Mesenchymal stem cell (in vitro differentiated cells and primary cell): ENCODE results near the gene DPP6.

Experiments used
- DNase-seq: peaks from one replicate; pipeline ENCODE4 v3.0.0-alpha.2; 2013
- H2AFZ ChIP-seq: one replicate; pipeline ENCODE4 v1.6.1; 2013; ENCODE audit warnings: low read depth, mild to moderate bottlenecking, control low read depth, inconsistent platforms, low read length, moderate library complexity
- H2AK5ac ChIP-seq: 2 replicates; pipeline ENCODE4 v1.6.1; 2013; ENCODE audit warnings: low read length, moderate library complexity, mild to moderate bottlenecking, inconsistent platforms; ENCODE audit not compliant: severe bottlenecking
- H2BK120ac ChIP-seq: one replicate; pipeline ENCODE4 v1.6.1; 2013; ENCODE audit warnings: low read depth, mild to moderate bottlenecking, inconsistent platforms, low read length, moderate library complexity
- H2BK12ac ChIP-seq, 2 experiments: one replicate each; pipeline ENCODE4 v1.6.1; 2013; ENCODE audit warnings: inconsistent platforms in 2 of 2, low read length in 2 of 2, mild to moderate bottlenecking in 2 of 2, moderate library complexity in 2 of 2, control low read depth in 1 of 2
- H2BK15ac ChIP-seq: one replicate; pipeline ENCODE4 v1.6.1; 2013; ENCODE audit warnings: mild to moderate bottlenecking, low read depth, inconsistent platforms; ENCODE audit not compliant: poor library complexity, severe bottlenecking
- H2BK5ac ChIP-seq: 2 replicates; pipeline ENCODE4 v1.6.1; 2013; ENCODE audit warnings: low read depth, mild to moderate bottlenecking, low read length, control low read depth, inconsistent platforms; ENCODE audit not compliant: poor library complexity, severe bottlenecking
- H3K14ac ChIP-seq, 2 experiments: one replicate each; pipeline ENCODE4 v1.6.1; 2013; ENCODE audit warnings: inconsistent platforms in 2 of 2, low read length in 2 of 2, control low read depth in 1 of 2, mild to moderate bottlenecking in 1 of 2, moderate library complexity in 1 of 2
- H3K18ac ChIP-seq, 2 experiments: one replicate each; pipeline ENCODE4 v1.6.1; 2013; ENCODE audit warnings: inconsistent platforms in 2 of 2, low read length in 2 of 2, control low read depth in 1 of 2, low read depth in 1 of 2, mild to moderate bottlenecking in 1 of 2
- H3K23ac ChIP-seq, 2 experiments: one replicate each; pipeline ENCODE4 v1.6.1; 2013; ENCODE audit warnings: inconsistent platforms in 2 of 2, low read length in 2 of 2, mild to moderate bottlenecking in 2 of 2, moderate library complexity in 2 of 2, control low read depth in 1 of 2
- H3K27ac ChIP-seq: 2 replicates; pipeline ENCODE4 v1.5.1; 2013; ENCODE audit warnings: mild to moderate bottlenecking, moderate library complexity, low read length, control low read depth, inconsistent platforms; ENCODE audit not compliant: poor library complexity, severe bottlenecking
- H3K27me3 ChIP-seq, 2 experiments: 2 replicates each; pipeline versions ENCODE4 v1.6.1 to v1.7.0; 2013; ENCODE audit warnings: low read length in 2 of 2, mild to moderate bottlenecking in 2 of 2, moderate library complexity in 2 of 2, control low read depth in 1 of 2, inconsistent platforms in 1 of 2; ENCODE audit not compliant: control insufficient read depth in 1 of 2, insufficient read depth in 1 of 2
- H3K36me3 ChIP-seq, 2 experiments: 2 replicates each; pipeline versions ENCODE4 v1.6.1 to v1.7.0; 2013; ENCODE audit warnings: low read length in 2 of 2, control low read depth in 1 of 2, inconsistent platforms in 1 of 2, low read depth in 1 of 2, mild to moderate bottlenecking in 1 of 2; ENCODE audit not compliant: insufficient read depth in 2 of 2, control insufficient read depth in 1 of 2
- H3K4ac ChIP-seq, 2 experiments: one replicate each; pipeline ENCODE4 v1.6.1; 2013; ENCODE audit warnings: inconsistent platforms in 2 of 2, low read length in 2 of 2, mild to moderate bottlenecking in 2 of 2, moderate library complexity in 2 of 2, control low read depth in 1 of 2, low read depth in 1 of 2
- H3K4me1 ChIP-seq: 2 replicates; pipeline ENCODE4 v1.6.1; 2013; ENCODE audit warnings: low read depth, low read length, control low read depth; ENCODE audit not compliant: control insufficient read depth, insufficient read depth
- H3K4me2 ChIP-seq: 2 replicates; pipeline ENCODE4 v1.6.1; 2013; ENCODE audit warnings: low read length, mild to moderate bottlenecking, inconsistent platforms; ENCODE audit not compliant: poor library complexity, severe bottlenecking
- H3K4me3 ChIP-seq, 2 experiments: 2 replicates each; pipeline versions ENCODE4 v1.5.1 to v1.7.0; 2013; ENCODE audit warnings: low read length in 2 of 2, mild to moderate bottlenecking in 2 of 2, control low read depth in 1 of 2, low read depth in 1 of 2; ENCODE audit not compliant: insufficient read depth in 1 of 2
- H3K79me1 ChIP-seq: replicated peaks from 2 replicates; pipeline ENCODE4 v1.6.1; 2013; ENCODE audit warnings: mild to moderate bottlenecking, control low read depth, low read length, inconsistent platforms; ENCODE audit not compliant: poor library complexity, severe bottlenecking
- H3K9ac ChIP-seq: 2 replicates; pipeline ENCODE4 v1.7.0; 2013; ENCODE audit warnings: mild to moderate bottlenecking, low read length, moderate library complexity
- H3K9me3 ChIP-seq: 2 replicates; pipeline ENCODE4 v1.7.0; 2013; ENCODE audit warnings: mild to moderate bottlenecking, low read length; ENCODE audit not compliant: control insufficient read depth
- H4K8ac ChIP-seq: one replicate; pipeline ENCODE4 v1.6.1; 2013; ENCODE audit warnings: inconsistent platforms, mild to moderate bottlenecking, low read length, moderate library complexity
- H4K91ac ChIP-seq: one replicate; pipeline ENCODE4 v1.6.1; 2013; ENCODE audit warnings: mild to moderate bottlenecking, low read length, inconsistent platforms
- WGBS: methylation state at CpG from one replicate; pipeline ENCODE4 v1.1.7; 2013; ENCODE audit warnings: mixed read lengths; 5-methylcytosine and 5-hydroxymethylcytosine counted together

Gene DPP6

GRCh38 chr7:154852205-154852604 lies 800.0 kb downstream of the DPP6 start:
- H3K27ac ChIP-seq = no peak overlapping the region
- H3K18ac ChIP-seq = no peak overlapping the region
- H3K4ac ChIP-seq = no peak overlapping the region
- WGBS = 68% methylated on average over 4 of the region's 4 CpGs
- H2BK120ac ChIP-seq = no peak overlapping the region
- no peak overlapping the region for H3K9ac ChIP-seq
- H3K14ac ChIP-seq = no peak overlapping the region
- H2BK12ac ChIP-seq = no peak overlapping the region
- DNase-seq = no peak
- H2BK15ac ChIP-seq = no peak overlapping the region
- H2AFZ ChIP-seq = no peak overlapping the region
- no peak overlapping the region for H3K4me2 ChIP-seq
- no peak overlapping the region for H2BK5ac ChIP-seq
- H2AK5ac ChIP-seq = no peak overlapping the region
- H3K36me3 ChIP-seq = no peaks in the 10 kb centered on the region
- no peak overlapping the region for H4K91ac ChIP-seq
- peaks cover 12% of the 10 kb centered on the region for H3K9me3 ChIP-seq
- H3K4me3 ChIP-seq = no peak overlapping the region
- H3K79me1 ChIP-seq = no peaks in the 10 kb centered on the region
- no peaks in the 10 kb centered on the region for H3K4me1 ChIP-seq
- no peaks in the 10 kb centered on the region for H3K27me3 ChIP-seq
- no peak overlapping the region for H3K23ac ChIP-seq
- H4K8ac ChIP-seq = no peak overlapping the region

- H2BK5ac ChIP-seq = no peak overlapping the region
- no peak overlapping the region for H3K9ac ChIP-seq
- H3K4ac ChIP-seq = no peak overlapping the region
- no peak overlapping the region for H2BK12ac ChIP-seq
- 85% methylated on average over 8 of the region's 8 CpGs for WGBS
- no peaks in the 10 kb centered on the region for H3K36me3 ChIP-seq
- no peak for DNase-seq
- H3K14ac ChIP-seq = no peak overlapping the region
- no peaks in the 10 kb centered on the region for H3K27me3 ChIP-seq
- no peak overlapping the region for H2AK5ac ChIP-seq
- peaks cover 12% of the 10 kb centered on the region for H3K9me3 ChIP-seq
- no peak overlapping the region for H2BK120ac ChIP-seq
- no peaks in the 10 kb centered on the region for H3K4me1 ChIP-seq
- no peak overlapping the region for H4K8ac ChIP-seq
- H3K4me2 ChIP-seq = no peak overlapping the region
- H4K91ac ChIP-seq = no peak overlapping the region
- H3K4me3 ChIP-seq = no peak overlapping the region
- H3K79me1 ChIP-seq = no peaks in the 10 kb centered on the region
- H2BK15ac ChIP-seq = no peak overlapping the region
- H3K18ac ChIP-seq = no peak overlapping the region
- H3K27ac ChIP-seq = no peak overlapping the region
- no peak overlapping the region for H3K23ac ChIP-seq
- no peak overlapping the region for H2AFZ ChIP-seq
These were observed 801.0 kb downstream of the DPP6 start for GRCh38 chr7:154853063-154853726.

- no peak overlapping the region for H2BK15ac ChIP-seq
- H3K14ac ChIP-seq = no peak overlapping the region
- no peaks in the 10 kb centered on the region for H3K79me1 ChIP-seq
- no peak overlapping the region for H2BK12ac ChIP-seq
- H3K23ac ChIP-seq = no peak overlapping the region
- H3K27me3 ChIP-seq = no peaks in the 10 kb centered on the region
- no peak overlapping the region for H2BK120ac ChIP-seq
- H3K4me2 ChIP-seq = no peak overlapping the region
- no peak overlapping the region for H2AFZ ChIP-seq
- H2BK5ac ChIP-seq = no peak overlapping the region
- H3K9ac ChIP-seq = no peak overlapping the region
- no peaks in the 10 kb centered on the region for H3K4me1 ChIP-seq
- H4K8ac ChIP-seq = no peak overlapping the region
- H3K36me3 ChIP-seq = no peaks in the 10 kb centered on the region
- peak; percentile 50 for DNase-seq
- WGBS = 75% methylated on average over 4 of the region's 4 CpGs
- peaks cover 12% of the 10 kb centered on the region for H3K9me3 ChIP-seq
- no peak overlapping the region for H3K4ac ChIP-seq
- H3K4me3 ChIP-seq = no peak overlapping the region
- no peak overlapping the region for H3K18ac ChIP-seq
- H3K27ac ChIP-seq = no peak overlapping the region
- no peak overlapping the region for H4K91ac ChIP-seq
- H2AK5ac ChIP-seq = no peak overlapping the region
These were observed 801.5 kb downstream of the DPP6 start for GRCh38 chr7:154853727-154854095.

- H2BK12ac ChIP-seq = no peak overlapping the region
- no peak overlapping the region for H2BK5ac ChIP-seq
- no peak overlapping the region for H3K23ac ChIP-seq
- H3K4ac ChIP-seq = no peak overlapping the region
- H2BK120ac ChIP-seq = no peak overlapping the region
- H4K91ac ChIP-seq = no peak overlapping the region
- no peak overlapping the region for H4K8ac ChIP-seq
- no peak overlapping the region for H2BK15ac ChIP-seq
- H2AK5ac ChIP-seq = no peak overlapping the region
- no peak overlapping the region for H3K4me2 ChIP-seq
- H3K27ac ChIP-seq = no peak overlapping the region
- peaks cover 0 to 1% of the 10 kb centered on the region in 2 experiments for H3K36me3 ChIP-seq
- H3K4me1 ChIP-seq = no peaks in the 10 kb centered on the region
- H3K79me1 ChIP-seq = no peaks in the 10 kb centered on the region
- H3K18ac ChIP-seq = no peak overlapping the region
- H3K14ac ChIP-seq = no peak overlapping the region
- no peak overlapping the region for H3K4me3 ChIP-seq
- DNase-seq = no peak
- H3K27me3 ChIP-seq = no peaks in the 10 kb centered on the region
- WGBS = 89% methylated on average over 13 of the region's 14 CpGs
- no peak overlapping the region for H2AFZ ChIP-seq
- H3K9ac ChIP-seq = no peak overlapping the region
- H3K9me3 ChIP-seq = peaks cover 8% of the 10 kb centered on the region
These were observed 802.6 kb downstream of the DPP6 start for GRCh38 chr7:154854836-154855235.
